BJ (cell line): ENCODE measurements around the gene RPL11. TPM values are rescaled to one million over a fixed set of nuclear protein-coding genes. Genes with fewer than 3 reads are reported as not detected.

Source experiments
- CTCF ChIA-PET: fragments of 350-600 bp; formaldehyde crosslinking; extraction: SDS; loops from one replicate; lab custom pipeline; 2021; ENCODE audit warnings: antibody characterized with exemption, inconsistent platforms; lab: Yijun Ruan, JAX
- POLR2A ChIA-PET: fragments of 300-600 bp; sonication (Branson Sonifier 250); formaldehyde crosslinking; extraction: SDS; loops from one replicate; lab custom pipeline; 2021; ENCODE audit warnings: antibody characterized with exemption; lab: Charles Lee
- DNase-seq: peaks from one replicate; pipeline ENCODE4 v3.0.0-alpha.2; 2011; ENCODE audit warnings: low read depth
- H3K27me3 ChIP-seq: 2 replicates; pipeline ENCODE4 v1.6.0; 2011; ENCODE audit warnings: low read length; ENCODE audit not compliant: control insufficient read depth, insufficient read depth
- H3K36me3 ChIP-seq: 2 replicates; pipeline ENCODE4 v1.5.1; 2011; ENCODE audit warnings: low read length; ENCODE audit not compliant: control insufficient read depth, insufficient read depth
- H3K4me3 ChIP-seq: 2 replicates; pipeline ENCODE4 v1.5.1; 2011; ENCODE audit warnings: low read depth, mild to moderate bottlenecking, control low read depth, low read length
- polyA minus RNA-seq: library from RNA; depleted of rRNA, polyadenylated mRNA; stranded (reverse); fragments of >200 nt; gene quantifications from 2 replicates; pipeline ENCODE4 v1.2.3, GENCODE V29; 2011; rRNA and poly(A)+ RNA removed
- polyA plus RNA-seq: library from polyadenylated mRNA; depleted of rRNA; stranded (reverse); fragments of >200 nt; gene quantifications from 2 replicates; pipeline ENCODE4 v1.2.3, GENCODE V29; 2011; rRNA removed
- TF ChIP-seq, protein P1 (sequence below): IDR thresholded peaks from 2 replicates; pipeline ENCODE4 v1.5.1; 2011; ENCODE audit warnings: low read depth, mild to moderate bottlenecking, control low read depth, inconsistent platforms, low read length, moderate library complexity; ENCODE audit not compliant: insufficient read depth

Gene RPL11
- polyA plus RNA-seq: 1,288 and 1,806 TPM in 2 replicates
- 319 and 368 TPM in 2 replicates for polyA minus RNA-seq

DNA sequence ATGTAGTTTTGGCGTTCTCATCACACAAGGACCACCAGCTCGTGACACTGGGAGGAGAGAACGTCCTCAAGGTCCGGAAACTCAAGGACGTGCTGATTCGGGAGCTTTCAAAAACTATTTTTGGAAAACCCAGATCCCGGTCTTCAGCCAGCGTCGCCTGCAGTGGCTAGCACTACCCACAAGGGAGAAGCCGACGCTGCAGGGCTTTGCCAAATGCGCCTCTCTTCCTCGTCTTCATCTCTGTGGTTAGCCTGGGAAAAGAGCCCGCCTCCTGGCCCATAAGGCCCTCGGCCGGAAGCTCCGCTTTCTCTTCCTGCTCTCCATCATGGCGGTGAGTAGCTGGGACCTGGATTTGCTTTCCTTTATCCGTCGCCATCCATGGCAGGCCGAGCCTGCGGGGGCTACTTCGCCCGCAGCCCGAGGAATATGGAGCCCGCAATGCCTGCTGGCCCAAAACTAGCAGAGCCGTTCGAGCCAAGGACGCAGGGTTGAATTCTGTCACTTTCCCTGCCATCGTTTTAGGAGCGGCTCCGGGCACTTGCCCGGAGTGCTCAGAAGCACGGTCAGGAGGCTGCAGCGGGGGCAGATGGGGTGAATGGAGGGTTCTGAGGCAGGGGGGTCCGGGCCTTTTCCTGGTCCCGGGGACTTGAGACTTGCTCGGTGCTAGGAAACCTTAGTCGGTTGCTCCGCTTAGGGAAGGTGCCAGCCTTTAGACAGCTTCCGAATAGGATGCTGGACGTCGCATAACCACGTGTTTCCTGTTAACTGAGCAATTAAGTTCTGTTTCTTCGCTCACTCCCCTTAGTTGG is at the start of gene RPL11:
Gene RPL11, plus strand, starts transcription at position 308 of the 809 bp plus-strand sequence. Its CDS starts 18 bp downstream, at position 326.
- CTCF ChIA-PET: interaction anchor here (0.6 to 2.3 kb wide), 14 partner anchors 9 to 1406 kb away, joined by 3 to 14 read pairs (median 4); partner anchors contain the start of gene ID3

GRCh38 chr1:23643736-23644554 is 47.7 kb upstream of the RPL11 start:
- DNase-seq: no peak
- no peaks in the 10 kb centered on the region for H3K36me3 ChIP-seq
- ChIA-PET POLR2A (no interaction called here), CTCF (interaction anchor here (1.1 to 4.1 kb wide), 6 partner anchors 13 to 101 kb away, joined by 3 to 18 read pairs (median 10); partner anchors contain the start of gene RPL11)
- H3K27me3 ChIP-seq: peaks cover 19% of the 10 kb centered on the region
- TF ChIP-seq, protein P1, sequence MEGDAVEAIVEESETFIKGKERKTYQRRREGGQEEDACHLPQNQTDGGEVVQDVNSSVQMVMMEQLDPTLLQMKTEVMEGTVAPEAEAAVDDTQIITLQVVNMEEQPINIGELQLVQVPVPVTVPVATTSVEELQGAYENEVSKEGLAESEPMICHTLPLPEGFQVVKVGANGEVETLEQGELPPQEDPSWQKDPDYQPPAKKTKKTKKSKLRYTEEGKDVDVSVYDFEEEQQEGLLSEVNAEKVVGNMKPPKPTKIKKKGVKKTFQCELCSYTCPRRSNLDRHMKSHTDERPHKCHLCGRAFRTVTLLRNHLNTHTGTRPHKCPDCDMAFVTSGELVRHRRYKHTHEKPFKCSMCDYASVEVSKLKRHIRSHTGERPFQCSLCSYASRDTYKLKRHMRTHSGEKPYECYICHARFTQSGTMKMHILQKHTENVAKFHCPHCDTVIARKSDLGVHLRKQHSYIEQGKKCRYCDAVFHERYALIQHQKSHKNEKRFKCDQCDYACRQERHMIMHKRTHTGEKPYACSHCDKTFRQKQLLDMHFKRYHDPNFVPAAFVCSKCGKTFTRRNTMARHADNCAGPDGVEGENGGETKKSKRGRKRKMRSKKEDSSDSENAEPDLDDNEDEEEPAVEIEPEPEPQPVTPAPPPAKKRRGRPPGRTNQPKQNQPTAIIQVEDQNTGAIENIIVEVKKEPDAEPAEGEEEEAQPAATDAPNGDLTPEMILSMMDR: no peak
- H3K4me3 ChIP-seq: no peak overlapping the region

More for the DNA sequence above, at the start of gene RPL11:
- TF ChIP-seq, protein P1: peak; percentile 84
- peak; percentile 79 for DNase-seq
- no peaks in the 10 kb centered on the region; the same call in 1 of the 2 replicates for H3K27me3 ChIP-seq
- H3K4me3 ChIP-seq: peak within 1 kb of the TSS; percentile 79
- H3K36me3 ChIP-seq: peaks cover 11% of the 10 kb centered on the region
- POLR2A ChIA-PET: interaction anchor here (0.5 kb wide), 1 partner anchor 66 kb away, joined by 4 read pairs; no protein-coding TSS in a partner anchor

GRCh38 chr1:23644555-23644866 is 47.1 kb upstream of the RPL11 start:
- ChIA-PET POLR2A (no interaction called here), CTCF (interaction anchor here (0.8 to 4.1 kb wide), 7 partner anchors 11 to 105 kb away, joined by 3 to 18 read pairs (median 5); partner anchors contain the start of gene RPL11)
- H3K4me3 ChIP-seq: no peak overlapping the region
- peaks cover 19% of the 10 kb centered on the region for H3K27me3 ChIP-seq
- TF ChIP-seq, protein P1: no peak
- no peak for DNase-seq
- H3K36me3 ChIP-seq: no peaks in the 10 kb centered on the region

DNA sequence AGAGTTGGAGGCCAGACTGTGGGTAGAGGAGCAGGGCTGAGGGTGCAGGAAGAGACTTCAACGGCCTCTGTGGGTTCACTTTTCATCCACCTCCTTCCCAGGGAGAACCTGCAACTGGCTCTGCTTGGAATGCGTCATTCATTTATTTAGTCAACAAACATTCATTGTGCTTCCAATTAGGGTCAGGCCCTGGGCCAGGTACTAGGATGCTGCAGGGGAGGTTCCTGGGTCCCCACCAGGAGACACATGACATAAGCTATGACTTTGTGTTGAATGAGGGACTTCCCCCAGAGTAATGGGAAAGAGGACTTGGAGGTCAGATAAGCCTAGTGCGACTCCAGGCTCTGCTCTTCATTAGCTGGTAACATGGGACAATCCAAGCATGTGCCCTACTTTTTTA is 46.3 kb upstream of the RPL11 start:
- Histone ChIP-seq H3K27me3 (peaks cover 19% of the 10 kb centered on the region), H3K4me3 (no peak overlapping the region), H3K36me3 (no peaks in the 10 kb centered on the region)
- ChIA-PET POLR2A (no interaction called here), CTCF (interaction anchor here (0.8 to 4.1 kb wide), 6 partner anchors 9 to 106 kb away, joined by 3 to 18 read pairs (median 14); no protein-coding TSS in a partner anchor)
- DNase-seq: no peak
- TF ChIP-seq, protein P1: no peak
